A549 (cell line): ENCODE results near the gene SYT3. TPM values are rescaled to one million over a fixed set of nuclear protein-coding genes. Genes with fewer than 3 reads are reported as not detected.

Experiments
- ATAC-seq, 2 experiments: fragments of 200-7000 bp in 1 of 2; fragments of >200 bp in 1 of 2; cut with Nextera tagmentation in 1 of 2; cut with Tn5 transposase in 1 of 2; 3 replicates each; pipeline versions ENCODE4 v1.8.0 to v1.9.1; 2018 to 2020; ENCODE audit warnings: mild to moderate bottlenecking in 1 of 2, moderate library complexity in 1 of 2
- CTCF ChIA-PET: fragments of 300-600 bp; sonication (Branson Sonifier 250); formaldehyde crosslinking; extraction: SDS; loops from one replicate; lab custom pipeline; 2021; ENCODE audit warnings: antibody characterized with exemption, inconsistent platforms; lab: Yijun Ruan, JAX
- POLR2A ChIA-PET: fragments of 350-600 bp; formaldehyde crosslinking; extraction: SDS; loops from one replicate; lab custom pipeline; 2021; ENCODE audit warnings: antibody characterized with exemption, inconsistent platforms; lab: Yijun Ruan, JAX
- DNase-seq, 2 experiments: peaks; one replicate each; pipeline versions ENCODE4 v3.0.0 to v3.0.0-alpha.2; 2011 to 2016; ENCODE audit warnings: low read depth in 1 of 2, low spot score in 1 of 2
- FAIRE-seq: peaks from 2 replicates; lab custom pipeline; 2011; peaks lifted over from hg19 to GRCh38; lab: Jason Lieb, UNC
- H3K27ac ChIP-seq, 2 experiments: fragments of >200 bp; sonication (Bioruptor Twin); formaldehyde crosslinking; 3 replicates each; pipeline ENCODE4 v1.5.1; 2016 to 2017
- H3K4me1 ChIP-seq: fragments of >200 bp; sonication (Bioruptor Twin); formaldehyde crosslinking; 3 replicates; pipeline ENCODE4 v1.6.1; 2016
- H3K4me2 ChIP-seq: fragments of >200 bp; sonication (Bioruptor Twin); formaldehyde crosslinking; 3 replicates; pipeline ENCODE4 v1.6.1; 2016
- H3K4me3 ChIP-seq: fragments of >200 bp; sonication (Bioruptor Twin); formaldehyde crosslinking; 3 replicates; pipeline ENCODE4 v1.5.1; 2016
- H3K9me3 ChIP-seq: fragments of >200 bp; sonication (Bioruptor Twin); formaldehyde crosslinking; 3 replicates; pipeline ENCODE4 v1.6.1; 2016
- CBX8 ChIP-seq: fragments of 200-600 bp; sonication (generic); IDR thresholded peaks from 2 replicates; pipeline ENCODE4 v1.6.1; 2016
- CEBPB ChIP-seq, 2 experiments: fragments of >200 bp in 1 of 2; sonication (Bioruptor Twin) in 1 of 2; formaldehyde crosslinking in 1 of 2; IDR thresholded peaks; 2 replicates each; pipeline ENCODE4 v1.6.1; 2012 to 2016
- E2F6 ChIP-seq: IDR thresholded peaks from 2 replicates; pipeline ENCODE4 v1.6.1; 2012; ENCODE audit warnings: low read depth, borderline replicate concordance
- EHF ChIP-seq: fragments of 250-450 bp; sonication (Bioruptor Pico); IDR thresholded peaks from 2 replicates; pipeline ENCODE4 v1.5.0; 2020; ENCODE audit warnings: mild to moderate bottlenecking
- ELK1 ChIP-seq: fragments of 150-350 bp; IDR thresholded peaks from 2 replicates; pipeline ENCODE4 v1.6.1; 2014; ENCODE audit warnings: low read depth, mild to moderate bottlenecking, low read length
- ESRRA ChIP-seq: fragments of 150-350 bp; IDR thresholded peaks from 2 replicates; pipeline ENCODE4 v1.6.1; 2014; ENCODE audit warnings: mild to moderate bottlenecking, low read length, borderline replicate concordance
- FOSL2 ChIP-seq, 2 experiments: fragments of 450-650 bp in 1 of 2; fragments of >200 bp in 1 of 2; sonication (Bioruptor Twin) in 1 of 2; formaldehyde crosslinking; IDR thresholded peaks; 2 replicates each; pipeline versions ENCODE4 v1.5.0 to v1.6.1; 2016 to 2020; ENCODE audit warnings: mild to moderate bottlenecking in 1 of 2, moderate library complexity in 1 of 2
- HOXA7 ChIP-seq: fragments of 250-450 bp; sonication (Bioruptor Pico); IDR thresholded peaks from 2 replicates; pipeline ENCODE4 v1.5.0; 2020; ENCODE audit warnings: mild to moderate bottlenecking, moderate library complexity
- HOXB13 ChIP-seq: fragments of 250-450 bp; sonication (Bioruptor Pico); IDR thresholded peaks from 2 replicates; pipeline ENCODE4 v1.5.0; 2020; ENCODE audit warnings: low read depth, mild to moderate bottlenecking, moderate library complexity
- HOXB5 ChIP-seq: fragments of 250-450 bp; sonication (Bioruptor Pico); IDR thresholded peaks from 2 replicates; pipeline ENCODE4 v1.5.0; 2020; ENCODE audit warnings: mild to moderate bottlenecking, moderate library complexity
- JUN ChIP-seq, 2 experiments: fragments of >200 bp; sonication (Bioruptor Twin); formaldehyde crosslinking; IDR thresholded peaks; 2 replicates in 1 of 2; 3 replicates in 1 of 2; pipeline ENCODE4 v1.6.1; 2016 to 2017
- KDM1A ChIP-seq: fragments of 200-600 bp; sonication (generic); IDR thresholded peaks from 2 replicates; pipeline ENCODE4 v1.6.1; 2016; ENCODE audit warnings: low read depth, mild to moderate bottlenecking
- MAZ ChIP-seq: fragments of 150-350 bp; IDR thresholded peaks from 2 replicates; pipeline ENCODE4 v1.6.1; 2014; ENCODE audit warnings: antibody characterized with exemption, low read depth, low read length, borderline replicate concordance
- NFE2L2 ChIP-seq: fragments of 150-350 bp; conservative IDR thresholded peaks from 2 replicates; pipeline ENCODE4 v1.6.1; 2014; ENCODE audit warnings: low read length
- NR3C1 ChIP-seq: fragments of >200 bp; sonication (Bioruptor Twin); formaldehyde crosslinking; IDR thresholded peaks from 3 replicates; pipeline ENCODE4 v1.6.1; 2017
- POLR2AphosphoS2 ChIP-seq: conservative IDR thresholded peaks from 2 replicates; pipeline ENCODE4 v1.6.1; 2012; ENCODE audit warnings: low read length, improper control_type of control experiment, inconsistent platforms
- RCOR1 ChIP-seq: fragments of 150-350 bp; IDR thresholded peaks from 2 replicates; pipeline ENCODE4 v1.6.1; 2014; ENCODE audit warnings: antibody characterized with exemption, low read length, low read depth
- ZC3H11A ChIP-seq: fragments of 450-650 bp; IDR thresholded peaks from 2 replicates; pipeline ENCODE4 v1.6.1; 2014; ENCODE audit warnings: antibody characterized with exemption, mild to moderate bottlenecking
- ZSCAN20 ChIP-seq: fragments of 250-450 bp; sonication (Bioruptor Pico); IDR thresholded peaks from 2 replicates; pipeline ENCODE4 v1.8.0; 2022; ENCODE audit warnings: mild to moderate bottlenecking, moderate library complexity
- WGBS: methylation state at CpG from one replicate; pipeline ENCODE4 v1.1.6; 2017; ENCODE audit errors: missing lambda C conversion rate; 5-methylcytosine and 5-hydroxymethylcytosine counted together
- polyA plus RNA-seq, 4 experiments: library from polyadenylated mRNA; depleted of rRNA in 3 of 4; stranded (reverse); fragments of >200 nt; fragmentation: RNase III in 1 of 4; extraction: RNeasy Plus Mini Kit Qiagen cat#74134 plus additional on column Dnase treatment in 1 of 4; gene quantifications; 2 replicates in 3 of 4; 3 replicates in 1 of 4; pipeline ENCODE4 v1.2.3, GENCODE V29; 2011 to 2017
- TF ChIP-seq, protein P1 (sequence below): fragments of 200-600 bp; sonication (generic); IDR thresholded peaks from 2 replicates; pipeline ENCODE4 v1.6.1; 2016; ENCODE audit warnings: antibody characterized with exemption, mild to moderate bottlenecking, moderate library complexity
- TF ChIP-seq, protein P2 (sequence below): fragments of >200 bp; sonication (Bioruptor Twin); formaldehyde crosslinking; IDR thresholded peaks from 3 replicates; pipeline ENCODE4 v1.6.1; 2016

The SYT3 gene
- polyA plus RNA-seq, 2 of the 4 experiments (the other 2 are of a cell fraction) = 0.25 to 1.1 TPM

GRCh38 chr19:50602496-50602895, 37.2 kb downstream of the SYT3 start:
- no peak overlapping the region for H3K27ac ChIP-seq
- no peak for TF ChIP-seq NFE2L2
- no peak for TF ChIP-seq FOSL2 (IDR thresholded peaks at IDR 0.05)
- no peak for TF ChIP-seq FOSL2 (CRISPR knock-in tag; IDR thresholded peaks at IDR 0.05)
- 48% methylated on average over 6 of the region's 6 CpGs for WGBS
- H3K9me3 ChIP-seq = 0 out of 3 replicates have a peak, but pooled peaks cover 3% of the 10 kb centered on the region
- H3K4me1 ChIP-seq = peaks cover 3% of the 10 kb centered on the region; the same call in 1 of the 3 replicates
- no peak overlapping the region for H3K4me2 ChIP-seq
- FAIRE-seq = no peak
- DNase-seq = no peak
- ATAC-seq = no peak
- ChIA-PET POLR2A (no interaction called here), CTCF (interaction anchor here (1.5 to 2.3 kb wide), 4 partner anchors 65 to 180 kb away, joined by 3 to 11 read pairs (median 7); no protein-coding TSS in a partner anchor)
- no peak overlapping the region for H3K4me3 ChIP-seq

- H3K4me3 ChIP-seq = no peak overlapping the region
- DNase-seq = no peak
Measured at GRCh38 chr19:50602089-50602422, 37.6 kb downstream of the SYT3 start.

GRCh38 chr19:50601407-50602088, 38.1 kb downstream of the SYT3 start:
- no peak for DNase-seq
- WGBS = 29% methylated on average over 11 of the region's 11 CpGs
- 0 out of 3 replicates have a peak, but pooled peaks cover 2% of the 10 kb centered on the region for H3K9me3 ChIP-seq
- ATAC-seq = no peak
- POLR2A ChIA-PET = no interaction called here
- no peak for FAIRE-seq
- H3K4me1 ChIP-seq = no peaks in the 10 kb centered on the region
- no peak overlapping the region for H3K4me2 ChIP-seq
- H3K27ac ChIP-seq = no peak overlapping the region
- CTCF ChIA-PET = interaction anchor here (0.6 to 2.3 kb wide), 7 partner anchors 45 to 266 kb away, joined by 3 to 13 read pairs (median 5); no protein-coding TSS in a partner anchor
- TF ChIP-seq NR3C1 = no peak
- TF ChIP-seq ZSCAN20 (CRISPR knock-in tag) = no peak
- no peak for TF ChIP-seq ESRRA
- TF ChIP-seq POLR2AphosphoS2 = no peak
- TF ChIP-seq, all 56 proteins: peak for 0
- H3K4me3 ChIP-seq = no peak overlapping the region

More at GRCh38 chr19:50602089-50602422, 37.6 kb downstream of the SYT3 start:
- Histone ChIP-seq H3K4me2 (no peak overlapping the region), H3K4me1 (no peaks in the 10 kb centered on the region), H3K9me3 (0 out of 3 replicates have a peak, but pooled peaks cover 3% of the 10 kb centered on the region), H3K27ac (no peak overlapping the region)
- FAIRE-seq (no peak), ATAC-seq (no peak)
- CTCF ChIA-PET = interaction anchor here (0.6 to 2.3 kb wide), 6 partner anchors 46 to 265 kb away, joined by 3 to 13 read pairs (median 7); no protein-coding TSS in a partner anchor
- WGBS = 45% methylated on average over 5 of the region's 5 CpGs
- POLR2A ChIA-PET = no interaction called here
- TF ChIP-seq NR3C1 (no peak), MAZ (no peak), E2F6 (no peak), CBX8 (no peak), KDM1A (no peak)
- TF ChIP-seq, protein P1, sequence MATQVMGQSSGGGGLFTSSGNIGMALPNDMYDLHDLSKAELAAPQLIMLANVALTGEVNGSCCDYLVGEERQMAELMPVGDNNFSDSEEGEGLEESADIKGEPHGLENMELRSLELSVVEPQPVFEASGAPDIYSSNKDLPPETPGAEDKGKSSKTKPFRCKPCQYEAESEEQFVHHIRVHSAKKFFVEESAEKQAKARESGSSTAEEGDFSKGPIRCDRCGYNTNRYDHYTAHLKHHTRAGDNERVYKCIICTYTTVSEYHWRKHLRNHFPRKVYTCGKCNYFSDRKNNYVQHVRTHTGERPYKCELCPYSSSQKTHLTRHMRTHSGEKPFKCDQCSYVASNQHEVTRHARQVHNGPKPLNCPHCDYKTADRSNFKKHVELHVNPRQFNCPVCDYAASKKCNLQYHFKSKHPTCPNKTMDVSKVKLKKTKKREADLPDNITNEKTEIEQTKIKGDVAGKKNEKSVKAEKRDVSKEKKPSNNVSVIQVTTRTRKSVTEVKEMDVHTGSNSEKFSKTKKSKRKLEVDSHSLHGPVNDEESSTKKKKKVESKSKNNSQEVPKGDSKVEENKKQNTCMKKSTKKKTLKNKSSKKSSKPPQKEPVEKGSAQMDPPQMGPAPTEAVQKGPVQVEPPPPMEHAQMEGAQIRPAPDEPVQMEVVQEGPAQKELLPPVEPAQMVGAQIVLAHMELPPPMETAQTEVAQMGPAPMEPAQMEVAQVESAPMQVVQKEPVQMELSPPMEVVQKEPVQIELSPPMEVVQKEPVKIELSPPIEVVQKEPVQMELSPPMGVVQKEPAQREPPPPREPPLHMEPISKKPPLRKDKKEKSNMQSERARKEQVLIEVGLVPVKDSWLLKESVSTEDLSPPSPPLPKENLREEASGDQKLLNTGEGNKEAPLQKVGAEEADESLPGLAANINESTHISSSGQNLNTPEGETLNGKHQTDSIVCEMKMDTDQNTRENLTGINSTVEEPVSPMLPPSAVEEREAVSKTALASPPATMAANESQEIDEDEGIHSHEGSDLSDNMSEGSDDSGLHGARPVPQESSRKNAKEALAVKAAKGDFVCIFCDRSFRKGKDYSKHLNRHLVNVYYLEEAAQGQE = no peak

DNA sequence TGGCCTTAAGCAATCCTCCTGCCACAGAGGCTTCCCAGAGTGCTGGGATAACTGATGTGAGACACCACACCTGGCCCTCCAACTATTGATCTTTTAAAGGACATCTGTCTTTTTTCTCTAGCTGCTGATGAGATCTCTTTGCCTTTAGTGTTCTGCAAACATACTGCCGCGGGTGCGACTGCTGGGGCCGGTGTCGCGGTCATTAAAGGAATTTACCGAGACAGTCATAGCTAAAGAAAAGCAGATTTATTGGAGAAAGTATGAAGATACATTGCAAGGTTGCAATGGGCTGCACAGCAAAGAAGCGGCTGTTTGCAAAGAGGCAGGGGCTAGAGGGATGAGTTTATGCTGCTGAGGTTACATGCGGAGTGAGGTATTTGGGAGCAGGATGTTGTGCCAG, 40.3 kb downstream of the SYT3 start:
- POLR2A ChIA-PET = no interaction called here
- Histone ChIP-seq H3K4me3 (no peak overlapping the region), H3K4me2 (no peak overlapping the region), H3K4me1 (no peaks in the 10 kb centered on the region), H3K27ac (no peak overlapping the region), H3K9me3 (no peaks in the 10 kb centered on the region)
- CTCF ChIA-PET = interaction anchor here (0.7 to 2.8 kb wide), 6 partner anchors 8 to 183 kb away, joined by 3 to 7 read pairs (median 3); no protein-coding TSS in a partner anchor
- FAIRE-seq = no peak
- DNase-seq = no peak
- ATAC-seq = no peak
- WGBS = 74% methylated on average over 9 of the region's 9 CpGs
- TF ChIP-seq HOXA7 (CRISPR knock-in tag) (no peak), ESRRA (no peak), RCOR1 (no peak), E2F6 (no peak), HOXB5 (CRISPR knock-in tag) (no peak), ELK1 (no peak), MAZ (no peak), EHF (no peak), JUN (IDR thresholded peaks at IDR 0.05) (no peak), HOXB13 (CRISPR knock-in tag) (no peak), ZC3H11A (no peak), CEBPB (IDR thresholded peaks at IDR 0.05) (no peak)
- TF ChIP-seq, protein P2, sequence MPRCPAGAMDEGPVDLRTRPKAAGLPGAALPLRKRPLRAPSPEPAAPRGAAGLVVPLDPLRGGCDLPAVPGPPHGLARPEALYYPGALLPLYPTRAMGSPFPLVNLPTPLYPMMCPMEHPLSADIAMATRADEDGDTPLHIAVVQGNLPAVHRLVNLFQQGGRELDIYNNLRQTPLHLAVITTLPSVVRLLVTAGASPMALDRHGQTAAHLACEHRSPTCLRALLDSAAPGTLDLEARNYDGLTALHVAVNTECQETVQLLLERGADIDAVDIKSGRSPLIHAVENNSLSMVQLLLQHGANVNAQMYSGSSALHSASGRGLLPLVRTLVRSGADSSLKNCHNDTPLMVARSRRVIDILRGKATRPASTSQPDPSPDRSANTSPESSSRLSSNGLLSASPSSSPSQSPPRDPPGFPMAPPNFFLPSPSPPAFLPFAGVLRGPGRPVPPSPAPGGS = no peak
